A549 treated with DMSO at 1 μM for 4 hours (cell line): ENCODE results near the gene PTPRN. TPM values are rescaled to one million over a fixed set of nuclear protein-coding genes. Genes with fewer than 3 reads are reported as not detected.

ENCODE experiments used
- total RNA-seq: library from RNA; stranded (reverse); fragments of 200-300 nt; extraction: Qiagen RNA extraction; gene quantifications from 5 replicates; pipeline ENCODE4 v1.2.3, GENCODE V29; 2022; ENCODE audit warnings: low read depth

The PTPRN gene
- 1.3 to 2.2 TPM (median 1.9 TPM) in 5 replicates for total RNA-seq

DNA sequence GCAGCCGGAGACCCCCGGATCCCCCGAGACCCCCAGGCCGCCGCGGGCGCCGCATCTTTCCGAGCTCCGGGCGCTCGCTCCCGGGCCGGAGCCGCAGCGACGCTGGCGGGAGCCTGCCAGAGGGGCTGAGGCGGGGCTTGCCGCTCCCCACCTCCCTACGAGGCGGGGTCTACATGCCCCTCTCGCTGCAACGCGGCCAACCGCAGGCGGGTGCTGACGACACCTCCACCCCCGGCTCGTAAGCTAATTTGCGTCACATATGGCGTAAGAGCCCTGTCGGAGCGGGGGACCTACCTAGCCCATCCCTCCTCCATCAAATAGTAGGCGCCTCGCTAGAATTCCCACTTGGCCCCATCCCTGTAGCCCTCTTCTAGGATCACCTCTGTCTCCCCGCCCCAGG is at the start of gene PTPRN:
PTPRN (minus strand) TSS at position 124 of the 400 bp plus-strand sequence; CDS start at position 55, 69 bp downstream.

GRCh38 chr2:219332542-219332941 is 23.3 kb upstream of the PTPRN start, which contains the start of gene RESP18:
Gene RESP18, minus strand, starts transcription at chr2:219332744.

DNA sequence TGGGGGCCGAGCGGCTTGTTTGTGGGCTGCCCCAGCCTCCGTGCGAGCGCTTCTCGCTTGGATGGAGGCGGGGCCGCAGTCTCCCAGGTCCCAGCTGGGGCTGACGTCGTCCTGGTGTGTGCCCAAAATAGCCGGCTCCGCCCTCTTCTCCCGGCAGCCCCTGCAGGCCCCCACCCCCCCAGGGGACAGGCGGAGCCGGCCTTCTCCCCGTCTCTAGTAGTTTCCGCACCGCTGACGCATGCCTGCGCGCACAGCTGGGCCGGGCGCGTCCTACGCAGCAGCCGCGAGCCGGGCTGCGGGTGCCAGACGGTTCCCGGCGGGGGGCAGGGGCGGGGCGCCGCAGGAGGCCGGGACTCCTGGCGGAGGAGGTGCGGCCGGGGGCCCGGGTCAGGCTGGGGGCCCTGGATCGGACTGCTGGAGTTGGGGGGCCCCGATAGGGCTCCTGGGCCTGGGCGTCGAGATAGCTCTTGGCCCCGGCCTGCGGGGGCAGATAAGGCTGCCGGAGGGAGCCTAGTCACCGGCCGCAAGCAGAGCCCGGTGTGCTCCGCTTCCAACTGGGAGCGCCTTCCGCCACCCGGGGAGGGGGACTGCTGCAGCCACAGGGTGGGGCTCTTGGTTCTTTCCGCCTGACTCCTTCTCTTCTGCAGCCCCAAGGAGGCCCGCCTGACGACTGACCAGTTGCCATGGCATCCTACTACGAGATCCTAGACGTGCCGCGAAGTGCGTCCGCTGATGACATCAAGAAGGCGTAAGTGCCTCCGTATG is 29.9 kb downstream of the PTPRN start, which contains the start of gene DNAJB2:
DNAJB2 (plus strand) TSS at position 216 of the 765 bp plus-strand sequence; CDS start at position 684, 468 bp downstream.

DNA sequence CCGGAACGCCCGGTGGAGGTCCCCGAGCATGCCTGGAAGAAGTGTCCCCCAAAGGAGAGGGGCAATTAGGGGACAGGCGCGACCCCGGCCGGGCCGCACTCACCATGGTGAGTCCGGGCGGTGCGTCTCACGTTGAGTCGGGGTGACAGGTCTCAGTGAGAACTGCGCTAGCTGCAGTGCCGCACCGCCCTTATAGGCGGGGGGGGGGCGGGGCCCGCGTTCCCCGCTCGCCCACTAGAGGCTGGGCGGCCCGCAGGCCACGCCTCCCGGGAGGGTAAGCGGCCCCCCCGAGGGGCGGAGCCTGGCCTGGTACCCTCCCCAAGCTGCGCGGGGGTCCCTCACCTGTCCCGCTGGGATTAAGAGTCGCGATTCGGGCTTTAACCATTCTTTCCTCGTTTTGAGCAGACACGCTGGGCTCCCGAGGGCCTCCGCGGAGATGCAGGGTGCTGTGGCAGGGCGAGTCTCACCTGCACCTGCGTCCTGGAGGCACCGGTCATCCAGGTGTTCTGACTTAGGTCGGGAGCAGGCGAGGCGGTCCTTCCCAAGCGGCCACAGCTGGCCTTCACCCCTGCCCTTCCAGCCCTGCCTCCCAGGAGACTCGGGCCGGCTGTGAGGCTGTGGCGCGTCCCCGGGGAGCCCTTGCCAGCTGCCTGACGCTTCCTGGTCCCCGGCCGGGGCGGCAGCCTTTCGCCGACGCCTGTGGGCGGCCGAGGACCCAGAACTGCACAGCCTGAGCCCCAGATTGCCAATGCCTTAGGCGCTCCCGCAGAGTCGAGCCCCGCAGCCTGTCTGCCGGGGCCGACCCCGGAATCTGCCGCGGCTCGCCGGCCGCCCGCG is 55.2 kb downstream of the PTPRN start, which contains the start of gene TUBA4A:
TUBA4A (minus strand) TSS at position 166 of the 837 bp plus-strand sequence; CDS start at position 106, 60 bp downstream.

GRCh38 chr2:219252900-219253752 is 56.1 kb downstream of the PTPRN start, which contains the start of gene TUBA4B:
Gene TUBA4B, plus strand, starts transcription at chr2:219253243. Its CDS starts 165 bp downstream, at chr2:219253408.

GRCh38 chr2:219245148-219245898 is 63.9 kb downstream of the PTPRN start, which contains the start of the genes GLB1L and STK16:
Gene GLB1L, minus strand, starts transcription at chr2:219245444. Its CDS starts 1,871 bp downstream, at chr2:219243573.
Gene STK16, plus strand, starts transcription at chr2:219245479. Its CDS starts 521 bp downstream, at chr2:219246000.

Other genes starting within 250 kb of the PTPRN start
- gene IHH, start 248.5 kb downstream of the PTPRN start, total RNA-seq, result 0.14 to 0.20 TPM (median 0.15 TPM) in 5 replicates
- 15.0 to 17.4 TPM (median 16.3 TPM) in 5 replicates for gene NHEJ1, start 148.6 kb downstream of the PTPRN start, total RNA-seq
- 0.57 to 1.4 TPM (median 0.70 TPM) in 5 replicates for gene SLC23A3, start 139.4 kb downstream of the PTPRN start, total RNA-seq
- 40.6 to 45.1 TPM (median 43.6 TPM) in 5 replicates for gene CNPPD1, start 132.5 kb downstream of the PTPRN start, total RNA-seq
- 65.3 to 87.9 TPM (median 86.5 TPM) in 5 replicates for gene RETREG2, start 131.1 kb downstream of the PTPRN start, total RNA-seq
- gene ZFAND2B, start 102.6 kb downstream of the PTPRN start, total RNA-seq, result 18.0 to 22.8 TPM (median 19.9 TPM) in 5 replicates
- 24.1 to 39.3 TPM (median 33.7 TPM) in 5 replicates for gene ABCB6, start 90.4 kb downstream of the PTPRN start, total RNA-seq
- gene ATG9A, start 79.8 kb downstream of the PTPRN start, total RNA-seq, result 47.0 to 55.9 TPM (median 49.7 TPM) in 5 replicates
- 16.2 to 23.2 TPM (median 20.9 TPM) in 5 replicates for gene ANKZF1, start 79.6 kb downstream of the PTPRN start, total RNA-seq
- gene GLB1L, start 64.0 kb downstream of the PTPRN start, total RNA-seq, result 5.1 to 6.7 TPM (median 6.1 TPM) in 5 replicates
- 25.0 to 30.5 TPM (median 29.4 TPM) in 5 replicates for gene STK16, start 63.9 kb downstream of the PTPRN start, total RNA-seq
- 0.26 to 0.46 TPM (median 0.31 TPM) in 5 replicates for gene TUBA4B, start 56.2 kb downstream of the PTPRN start, total RNA-seq
- gene TUBA4A, start 55.5 kb downstream of the PTPRN start, total RNA-seq, result 365 to 546 TPM (median 419 TPM) in 5 replicates
- 46.4 to 58.3 TPM (median 54.4 TPM) in 5 replicates for gene DNAJB2, start 30.0 kb downstream of the PTPRN start, total RNA-seq
- gene RESP18, start 23.3 kb upstream of the PTPRN start, total RNA-seq, result not detected in 5 replicates
- 61.9 to 65.8 TPM (median 64.1 TPM) in 5 replicates for gene DNPEP, start 78.5 kb upstream of the PTPRN start, total RNA-seq
- 0.08 to 0.09 TPM in 2 of 5 replicates, not detected in the others for gene DES, start 109.0 kb upstream of the PTPRN start, total RNA-seq
- 5.8 to 8.1 TPM (median 6.6 TPM) in 5 replicates for gene SPEG, start 125.4 kb upstream of the PTPRN start, total RNA-seq
- 35.1 to 37.4 TPM (median 37.1 TPM) in 5 replicates for gene GMPPA, start 189.5 kb upstream of the PTPRN start, total RNA-seq
- 0.02 to 0.09 TPM (median 0.07 TPM) in 4 of 5 replicates, not detected in the other for gene ASIC4, start 205.1 kb upstream of the PTPRN start, total RNA-seq
- 21.7 to 32.2 TPM (median 29.1 TPM) in 5 replicates for gene CHPF, start 234.4 kb upstream of the PTPRN start, total RNA-seq
- gene TMEM198, start 234.6 kb upstream of the PTPRN start, total RNA-seq, result 0.54 to 1.3 TPM (median 0.95 TPM) in 5 replicates